HEK293 (cell line): ENCODE measurements around the gene DLG2.

Source experiments
- ZBTB10 ChIP-seq: fragments of 450-650 bp; formaldehyde crosslinking; IDR thresholded peaks from 2 replicates; pipeline ENCODE4 v1.5.1; 2016; ENCODE audit warnings: missing biosample characterization, missing genetic modification characterization
- ZNF600 ChIP-seq: fragments of 450-650 bp; formaldehyde crosslinking; IDR thresholded peaks from 2 replicates; pipeline ENCODE4 v1.5.1; 2016; ENCODE audit warnings: missing biosample characterization, missing genetic modification characterization
- TF ChIP-seq, protein P1 (sequence below): fragments of 450-650 bp; formaldehyde crosslinking; IDR thresholded peaks from 2 replicates; pipeline ENCODE4 v1.5.1; 2016; ENCODE audit warnings: missing biosample characterization, missing genetic modification characterization

GRCh38 chr11:83425137-83425466 lies 2202.0 kb downstream of the DLG2 start:
- TF ChIP-seq, protein P1, sequence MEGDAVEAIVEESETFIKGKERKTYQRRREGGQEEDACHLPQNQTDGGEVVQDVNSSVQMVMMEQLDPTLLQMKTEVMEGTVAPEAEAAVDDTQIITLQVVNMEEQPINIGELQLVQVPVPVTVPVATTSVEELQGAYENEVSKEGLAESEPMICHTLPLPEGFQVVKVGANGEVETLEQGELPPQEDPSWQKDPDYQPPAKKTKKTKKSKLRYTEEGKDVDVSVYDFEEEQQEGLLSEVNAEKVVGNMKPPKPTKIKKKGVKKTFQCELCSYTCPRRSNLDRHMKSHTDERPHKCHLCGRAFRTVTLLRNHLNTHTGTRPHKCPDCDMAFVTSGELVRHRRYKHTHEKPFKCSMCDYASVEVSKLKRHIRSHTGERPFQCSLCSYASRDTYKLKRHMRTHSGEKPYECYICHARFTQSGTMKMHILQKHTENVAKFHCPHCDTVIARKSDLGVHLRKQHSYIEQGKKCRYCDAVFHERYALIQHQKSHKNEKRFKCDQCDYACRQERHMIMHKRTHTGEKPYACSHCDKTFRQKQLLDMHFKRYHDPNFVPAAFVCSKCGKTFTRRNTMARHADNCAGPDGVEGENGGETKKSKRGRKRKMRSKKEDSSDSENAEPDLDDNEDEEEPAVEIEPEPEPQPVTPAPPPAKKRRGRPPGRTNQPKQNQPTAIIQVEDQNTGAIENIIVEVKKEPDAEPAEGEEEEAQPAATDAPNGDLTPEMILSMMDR (tag by site-specific recombination) = no peak
- TF ChIP-seq ZNF600 = no peak
- TF ChIP-seq ZBTB10 (tag by site-specific recombination) = no peak
